Astrocyte of the spinal cord (primary cell): Measurements from ENCODE around the gene IL18RAP.

ENCODE experiments used
- DNase-seq: peaks from one replicate; pipeline ENCODE4 v3.0.0; 2011; ENCODE audit warnings: low read depth, low spot score
- H3K4me3 ChIP-seq: 2 replicates; pipeline ENCODE4 v1.5.1; 2011; ENCODE audit warnings: low read depth, mild to moderate bottlenecking, low read length, moderate library complexity
- in situ Hi-C: cut with HindIII; loops from 2 replicates; pipeline ENCODE4 v1.10.0; 2017; ENCODE audit warnings: low sequenced_read_pairs
- TF ChIP-seq, protein P1 (sequence below): IDR thresholded peaks from 2 replicates; pipeline ENCODE4 v1.5.1; 2012; ENCODE audit warnings: low read depth, mild to moderate bottlenecking, low read length, inconsistent platforms

Gene IL18RAP

DNA sequence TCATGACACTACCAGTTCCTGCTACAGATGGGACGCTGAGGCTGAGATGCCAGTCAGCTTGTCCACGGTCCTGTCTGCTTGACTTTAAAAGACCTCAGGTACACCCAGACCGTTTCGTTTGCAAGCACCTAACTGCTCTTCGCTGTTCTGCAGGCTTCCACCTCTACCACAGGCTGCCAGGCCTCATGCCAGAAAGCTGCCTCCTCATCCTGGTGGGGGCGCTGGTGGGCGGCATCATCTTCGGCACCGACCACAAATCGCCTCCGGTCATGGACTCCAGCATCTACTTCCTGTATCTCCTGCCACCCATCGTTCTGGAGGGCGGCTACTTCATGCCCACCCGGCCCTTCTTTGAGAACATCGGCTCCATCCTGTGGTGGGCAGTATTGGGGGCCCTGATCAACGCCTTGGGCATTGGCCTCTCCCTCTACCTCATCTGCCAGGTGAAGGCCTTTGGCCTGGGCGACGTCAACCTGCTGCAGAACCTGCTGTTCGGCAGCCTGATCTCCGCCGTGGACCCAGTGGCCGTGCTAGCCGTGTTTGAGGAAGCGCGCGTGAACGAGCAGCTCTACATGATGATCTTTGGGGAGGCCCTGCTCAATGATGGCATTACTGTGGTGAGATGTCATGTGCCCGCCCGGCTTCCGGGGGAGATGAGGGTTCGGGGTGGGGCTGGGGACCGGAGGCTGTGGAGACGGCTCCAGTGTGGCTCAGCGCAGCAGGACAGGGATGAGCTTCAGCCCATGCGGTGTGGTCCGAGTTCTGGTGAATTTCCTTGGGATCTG, 55.9 kb downstream of the IL18RAP start:
- no peak for DNase-seq
- in situ Hi-C loops: no loop called here
- TF ChIP-seq, protein P1, sequence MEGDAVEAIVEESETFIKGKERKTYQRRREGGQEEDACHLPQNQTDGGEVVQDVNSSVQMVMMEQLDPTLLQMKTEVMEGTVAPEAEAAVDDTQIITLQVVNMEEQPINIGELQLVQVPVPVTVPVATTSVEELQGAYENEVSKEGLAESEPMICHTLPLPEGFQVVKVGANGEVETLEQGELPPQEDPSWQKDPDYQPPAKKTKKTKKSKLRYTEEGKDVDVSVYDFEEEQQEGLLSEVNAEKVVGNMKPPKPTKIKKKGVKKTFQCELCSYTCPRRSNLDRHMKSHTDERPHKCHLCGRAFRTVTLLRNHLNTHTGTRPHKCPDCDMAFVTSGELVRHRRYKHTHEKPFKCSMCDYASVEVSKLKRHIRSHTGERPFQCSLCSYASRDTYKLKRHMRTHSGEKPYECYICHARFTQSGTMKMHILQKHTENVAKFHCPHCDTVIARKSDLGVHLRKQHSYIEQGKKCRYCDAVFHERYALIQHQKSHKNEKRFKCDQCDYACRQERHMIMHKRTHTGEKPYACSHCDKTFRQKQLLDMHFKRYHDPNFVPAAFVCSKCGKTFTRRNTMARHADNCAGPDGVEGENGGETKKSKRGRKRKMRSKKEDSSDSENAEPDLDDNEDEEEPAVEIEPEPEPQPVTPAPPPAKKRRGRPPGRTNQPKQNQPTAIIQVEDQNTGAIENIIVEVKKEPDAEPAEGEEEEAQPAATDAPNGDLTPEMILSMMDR: no peak
- H3K4me3 ChIP-seq: no peak overlapping the region

DNA sequence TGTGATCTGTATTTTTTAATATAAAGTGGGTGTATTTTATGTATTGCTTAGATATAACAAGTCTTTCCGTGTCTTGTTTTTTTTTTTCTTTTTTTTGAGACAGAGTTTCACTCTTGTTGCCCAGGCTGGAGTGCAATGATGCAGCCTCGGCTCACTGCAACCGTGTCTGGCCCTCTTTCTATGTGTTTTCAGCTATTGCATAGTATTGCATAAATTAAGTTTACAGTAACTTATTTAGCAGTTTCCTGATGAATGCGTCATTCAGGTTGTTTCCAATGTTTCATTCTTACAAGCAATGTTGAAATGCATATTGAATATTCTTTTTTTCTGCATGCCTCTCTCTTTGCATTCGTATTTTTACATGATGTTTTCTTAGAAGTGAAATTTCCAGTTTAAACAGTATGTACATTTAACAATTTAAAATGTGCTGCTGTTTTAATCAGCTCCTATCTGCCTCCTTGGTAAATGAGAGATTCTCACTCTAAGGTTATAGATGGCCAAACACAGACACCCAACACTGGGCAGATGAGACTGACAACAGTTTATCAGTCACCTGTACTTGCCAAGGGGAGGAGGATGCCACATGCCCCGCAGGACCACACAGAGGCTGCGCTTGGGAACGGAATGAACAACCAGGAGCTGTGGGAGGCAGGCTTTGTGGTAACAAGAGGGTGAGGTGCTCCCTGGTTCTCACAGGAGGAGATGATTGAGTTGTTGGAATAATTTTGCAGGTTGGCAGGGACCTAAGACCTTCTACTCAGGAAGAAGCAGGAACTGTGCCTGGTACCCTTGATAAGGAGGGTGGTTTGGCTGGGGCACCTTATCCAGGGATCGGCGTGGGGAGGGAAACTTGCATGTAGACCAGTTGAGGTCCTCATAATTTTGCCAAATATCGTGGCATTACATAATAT, 57.6 kb downstream of the IL18RAP start:
- in situ Hi-C loops: no loop called here
- no peak for DNase-seq
- TF ChIP-seq, protein P1: no peak

DNA sequence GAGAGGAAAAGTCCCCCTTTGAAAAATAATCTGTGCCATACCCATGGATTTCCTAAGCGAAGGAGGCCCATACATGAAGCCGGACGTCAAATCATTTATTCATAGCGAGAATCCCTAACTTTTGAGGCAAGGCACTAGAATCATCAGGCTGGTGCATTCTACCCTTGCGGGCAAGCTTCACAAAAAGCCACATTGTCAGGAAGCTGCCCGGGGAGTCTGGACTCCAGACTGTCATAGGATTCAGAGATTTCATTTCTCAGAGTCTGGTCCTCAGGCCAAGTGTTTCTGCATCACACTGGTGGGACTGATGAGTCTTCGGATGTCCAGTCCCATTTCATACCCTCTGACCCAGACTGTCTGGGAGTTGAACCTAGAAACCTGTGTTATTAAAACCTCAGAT, 59.0 kb downstream of the IL18RAP start:
- in situ Hi-C loops: no loop called here
- TF ChIP-seq, protein P1: no peak
- DNase-seq: no peak
- H3K4me3 ChIP-seq: no peak overlapping the region

More for the DNA sequence above, 57.6 kb downstream of the IL18RAP start:
- H3K4me3 ChIP-seq: no peak overlapping the region

DNA sequence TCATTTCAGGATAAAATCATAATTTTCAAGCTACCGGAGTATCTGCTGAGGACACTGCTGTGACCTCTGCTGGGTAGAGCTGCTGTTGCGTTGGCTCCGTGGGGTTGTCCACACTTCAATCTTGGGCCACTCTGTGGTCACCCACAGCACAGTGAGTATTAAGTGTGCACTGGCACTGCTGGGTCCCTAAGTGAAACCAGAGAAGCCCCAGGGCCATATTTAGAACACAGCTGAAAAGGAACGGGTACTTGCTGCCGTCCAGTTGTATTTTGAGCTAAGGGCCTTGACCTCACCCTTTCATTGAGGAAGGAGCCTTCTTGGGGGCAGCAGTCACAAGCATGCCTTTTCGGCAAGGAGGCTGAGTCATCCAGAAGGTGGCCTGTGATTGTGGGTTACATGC, 60.1 kb downstream of the IL18RAP start:
- in situ Hi-C loops: no loop called here
- H3K4me3 ChIP-seq: no peak overlapping the region
- TF ChIP-seq, protein P1: no peak
- no peak for DNase-seq

DNA sequence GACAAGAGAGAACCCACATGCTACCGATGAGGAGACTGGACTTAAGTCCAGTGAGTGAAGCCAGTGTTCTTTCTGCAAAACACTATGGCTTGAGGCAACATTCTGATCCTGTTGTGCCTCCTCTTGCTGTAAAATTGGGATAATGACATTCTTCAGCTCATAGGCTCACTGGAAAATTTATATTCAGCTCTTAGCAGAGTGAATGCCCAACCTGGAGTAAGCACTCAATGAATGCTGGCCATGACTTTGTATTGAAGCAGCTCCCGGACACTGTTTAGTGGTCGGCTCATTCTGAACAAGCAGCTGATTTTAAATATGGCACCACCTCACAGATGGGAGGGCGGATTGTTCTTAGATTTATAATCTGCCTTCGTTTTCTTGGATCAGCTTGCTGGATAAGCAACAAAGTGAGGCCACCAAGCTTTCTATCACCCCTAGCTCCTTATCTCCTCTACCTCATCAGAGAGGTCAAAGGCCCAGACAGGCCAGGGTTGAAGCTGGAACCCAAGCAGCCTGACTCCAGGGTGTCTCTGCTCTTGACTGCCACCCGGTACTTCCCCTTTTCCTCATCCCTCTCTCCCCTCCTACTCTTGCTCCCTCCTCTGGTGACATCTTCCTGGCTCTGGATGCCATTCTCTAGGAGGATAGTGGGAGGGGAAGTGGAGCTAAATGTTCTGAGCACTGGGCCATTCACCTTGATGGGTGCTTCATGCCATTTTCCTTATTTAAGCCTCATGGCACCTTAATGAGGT, 61.5 kb downstream of the IL18RAP start:
- TF ChIP-seq, protein P1: no peak
- DNase-seq: no peak
- in situ Hi-C loops: no loop called here
- H3K4me3 ChIP-seq: no peak overlapping the region

DNA sequence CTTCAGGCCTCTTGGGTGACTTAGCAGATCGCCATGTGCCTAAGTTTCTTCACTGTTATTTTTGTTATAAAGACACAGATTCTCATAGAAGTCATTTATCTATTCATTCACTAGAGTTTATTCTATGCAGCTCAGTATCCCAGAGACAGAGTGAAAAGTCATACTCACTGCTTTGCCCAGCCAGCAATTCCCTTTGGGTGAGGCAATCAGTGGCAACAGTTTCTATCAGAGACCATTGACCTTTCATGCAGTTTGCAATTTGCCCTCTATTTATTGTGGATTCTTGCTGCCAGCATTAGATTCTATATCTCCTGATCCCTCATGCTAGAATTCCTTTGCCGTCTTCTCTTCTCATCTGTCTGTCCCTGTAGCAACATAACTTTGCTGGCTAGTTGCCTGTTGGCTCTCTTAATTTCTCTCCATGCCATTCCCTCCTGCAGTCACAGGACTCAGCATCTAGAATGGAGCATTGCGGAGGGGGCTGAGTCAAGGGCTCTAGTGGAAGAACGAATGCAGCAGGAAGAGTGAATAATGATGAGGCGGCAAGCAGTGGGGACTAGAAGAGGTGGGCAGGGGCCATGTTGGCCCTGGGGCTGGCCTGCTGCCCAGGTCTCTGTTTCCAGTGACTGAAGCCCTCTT, 62.3 kb downstream of the IL18RAP start:
- DNase-seq: no peak
- TF ChIP-seq, protein P1: no peak
- in situ Hi-C loops: no loop called here
- no peak overlapping the region for H3K4me3 ChIP-seq
